ENCODE data around the gene BCAS3.

The BCAS3 gene

GRCh38 chr17:61382796-61383688, 705.4 kb downstream of the BCAS3 start:
- peak; percentile 83 for FAIRE-seq

GRCh38 chr17:61383689-61384201, 706.1 kb downstream of the BCAS3 start:
- DNase-seq (ENCODE audit: insufficient read length, low spot score) (no peak), FAIRE-seq (no peak)

More at GRCh38 chr17:61382796-61383688, 705.4 kb downstream of the BCAS3 start:
- DNase-seq (ENCODE audit: insufficient read length, low spot score) = no peak

GRCh38 chr17:61384354-61384691, 706.7 kb downstream of the BCAS3 start:
- FAIRE-seq = peak; percentile 64
- no peak for DNase-seq (ENCODE audit: insufficient read length, low spot score)

- no peak for DNase-seq (ENCODE audit: insufficient read length, low spot score)
- no peak for FAIRE-seq
Observed at GRCh38 chr17:61384692-61385576, 707.3 kb downstream of the BCAS3 start.

GRCh38 chr17:61385577-61386236, 708.1 kb downstream of the BCAS3 start:
- DNase-seq (ENCODE audit: insufficient read length, low spot score) (no peak), FAIRE-seq (no peak)

GRCh38 chr17:61386251-61386650, 708.6 kb downstream of the BCAS3 start:
- FAIRE-seq (peak; percentile 52), DNase-seq (ENCODE audit: insufficient read length, low spot score) (no peak)

- FAIRE-seq = no peak
- DNase-seq (ENCODE audit: insufficient read length, low spot score) = no peak
Observed at GRCh38 chr17:61387011-61387410, 709.4 kb downstream of the BCAS3 start.

GRCh38 chr17:61387511-61388305, 710.1 kb downstream of the BCAS3 start:
- no peak for DNase-seq (ENCODE audit: insufficient read length, low spot score)
- no peak for FAIRE-seq

GRCh38 chr17:61388561-61389356, 711.1 kb downstream of the BCAS3 start:
- FAIRE-seq = no peak
- no peak for DNase-seq (ENCODE audit: insufficient read length, low spot score)

GRCh38 chr17:61389670-61390478, 712.2 kb downstream of the BCAS3 start:
- FAIRE-seq (peak; percentile 54), DNase-seq (ENCODE audit: insufficient read length, low spot score) (no peak)

GRCh38 chr17:61390479-61390791, 712.8 kb downstream of the BCAS3 start:
- DNase-seq (ENCODE audit: insufficient read length, low spot score) = no peak
- FAIRE-seq = no peak

GRCh38 chr17:61391595-61392291, 714.1 kb downstream of the BCAS3 start:
- DNase-seq (ENCODE audit: insufficient read length, low spot score) = no peak
- FAIRE-seq = peak; percentile 33

- FAIRE-seq (no peak), DNase-seq (ENCODE audit: insufficient read length, low spot score) (no peak)
Observed at GRCh38 chr17:61392679-61393078, 715.0 kb downstream of the BCAS3 start.

GRCh38 chr17:61393550-61393903, 715.9 kb downstream of the BCAS3 start:
- no peak for DNase-seq (ENCODE audit: insufficient read length, low spot score)

GRCh38 chr17:61393904-61394629, 716.4 kb downstream of the BCAS3 start:
- DNase-seq (ENCODE audit: insufficient read length, low spot score) = no peak
- FAIRE-seq = peak; percentile 42

More at GRCh38 chr17:61393550-61393903, 715.9 kb downstream of the BCAS3 start:
- peak; percentile 69 for FAIRE-seq

- no peak for DNase-seq (ENCODE audit: insufficient read length, low spot score)
- FAIRE-seq = no peak
Observed at GRCh38 chr17:61394630-61395408, 717.2 kb downstream of the BCAS3 start.

Data from HTR-8/SVneo (cell line).